Stimulated activated CD4-positive, alpha-beta T cell treated with anti-CD3 and anti-CD28 coated beads, TNF-alpha, amount 100 ng/mL, for 1 hour (primary cell): ENCODE measurements around the gene ST3GAL3.
A peak's percentile ranks its signal among the peaks of the same experiment; 100 is the strongest.

Experiments
- DNase-seq, 3 donors: peaks; one replicate each; pipeline ENCODE4 v3.0.0-alpha.2; 2020; ENCODE audit warnings: low read depth in 3 of 3, low spot score in 1 of 3

The ST3GAL3 gene

DNA sequence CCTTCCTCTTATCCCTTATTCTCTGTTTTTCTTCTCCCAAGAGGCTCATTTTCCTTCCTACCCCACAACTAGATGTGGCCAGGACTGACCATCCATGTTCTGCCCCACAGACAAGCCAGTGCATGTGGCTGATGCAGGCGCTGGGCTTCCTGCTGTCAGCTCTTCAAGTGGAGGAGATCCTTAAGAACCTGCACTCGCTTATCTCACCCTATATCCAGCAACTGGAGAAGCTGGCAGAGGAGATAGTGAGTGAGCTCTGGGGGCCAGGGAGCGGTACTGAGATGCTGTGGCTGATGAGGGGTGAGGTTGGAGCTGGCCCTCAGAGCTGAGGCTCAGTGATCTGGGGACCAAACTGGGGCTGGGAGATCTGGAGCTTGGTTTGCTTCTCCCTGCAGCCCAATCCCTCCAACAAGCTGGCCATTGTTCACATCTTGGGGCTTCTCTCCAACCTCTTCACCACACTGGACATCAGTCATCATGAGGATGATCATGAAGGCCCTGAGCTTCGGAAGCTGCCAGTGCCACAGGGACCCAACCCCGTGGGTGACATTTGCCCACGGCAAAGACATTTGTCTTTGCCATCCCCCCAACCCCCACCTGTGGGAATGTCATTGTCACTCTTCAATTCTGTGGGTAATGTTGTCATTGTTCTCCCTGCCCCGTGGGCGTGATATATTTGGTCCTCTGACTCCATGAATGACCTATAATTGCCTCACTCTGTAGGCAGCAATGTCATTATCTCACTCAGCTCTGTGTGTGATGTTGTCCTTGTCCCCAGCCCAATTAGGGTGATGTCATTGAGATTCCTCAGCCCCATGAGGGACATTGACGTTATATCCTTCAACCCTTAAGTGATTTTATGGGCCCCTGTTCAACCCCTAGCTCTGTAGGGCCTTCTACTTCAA is 251.3 kb downstream of the ST3GAL3 start:
- no peak for DNase-seq

GRCh38 chr1:43960798-43961197 is 253.5 kb downstream of the ST3GAL3 start:
- no peak for DNase-seq

- no peak for DNase-seq
Observed at GRCh38 chr1:43961692-43962091, 254.4 kb downstream of the ST3GAL3 start.

DNA sequence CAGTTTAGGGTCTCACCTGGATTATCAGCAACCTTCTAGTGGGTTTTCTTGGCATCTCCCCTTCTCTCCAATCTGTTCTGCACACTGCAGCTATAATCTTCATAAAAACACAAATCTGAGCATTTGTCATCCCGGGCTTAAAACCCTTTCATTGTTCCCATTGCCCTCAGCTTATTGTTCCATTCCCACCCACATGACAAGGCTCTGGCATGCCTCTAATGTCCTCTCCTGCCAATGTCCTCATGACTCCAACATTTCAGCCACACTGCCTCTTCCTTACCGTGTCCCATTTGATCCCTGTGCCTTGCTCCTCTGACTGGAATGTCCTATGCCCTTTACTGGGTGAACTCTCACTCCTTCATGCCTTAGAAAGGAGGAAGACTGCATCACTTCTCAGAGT is 255.0 kb downstream of the ST3GAL3 start:
- DNase-seq = no peak

- DNase-seq = no peak
Observed at GRCh38 chr1:43963006-43963405, 255.7 kb downstream of the ST3GAL3 start.

GRCh38 chr1:43963890-43964289 is 256.6 kb downstream of the ST3GAL3 start:
- DNase-seq = no peak

- DNase-seq = no peak
Observed at GRCh38 chr1:43965316-43965715, 258.0 kb downstream of the ST3GAL3 start.

DNA sequence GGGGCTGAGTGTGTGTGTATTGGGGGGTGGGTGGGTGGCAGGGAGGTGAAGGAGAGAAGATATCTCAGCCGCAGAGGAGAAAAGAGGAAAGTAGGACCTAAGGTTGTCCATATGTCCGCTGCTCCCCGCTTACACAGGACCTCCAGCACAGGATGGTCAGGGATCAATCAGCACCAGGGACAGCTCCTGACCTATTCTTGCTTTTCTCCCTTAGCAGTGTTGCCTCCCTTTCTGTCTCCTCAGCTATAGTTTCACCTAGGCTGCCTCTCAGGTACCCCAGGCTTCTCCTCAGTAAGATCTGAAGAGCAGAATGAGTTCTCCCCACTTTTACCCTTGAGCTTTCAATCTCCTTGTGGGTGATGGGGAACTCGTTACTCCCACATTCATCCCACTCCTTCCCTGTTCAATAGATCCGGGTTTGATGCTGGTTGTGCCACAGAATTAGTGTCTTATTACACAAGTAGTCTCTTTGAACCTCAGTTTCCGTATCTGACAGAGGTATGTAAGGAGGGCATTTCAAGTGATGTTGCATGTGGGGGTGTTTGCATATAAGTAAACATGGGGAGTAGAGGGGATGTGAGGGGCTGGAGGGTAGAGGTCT is 261.1 kb downstream of the ST3GAL3 start:
- DNase-seq = no peak

DNA sequence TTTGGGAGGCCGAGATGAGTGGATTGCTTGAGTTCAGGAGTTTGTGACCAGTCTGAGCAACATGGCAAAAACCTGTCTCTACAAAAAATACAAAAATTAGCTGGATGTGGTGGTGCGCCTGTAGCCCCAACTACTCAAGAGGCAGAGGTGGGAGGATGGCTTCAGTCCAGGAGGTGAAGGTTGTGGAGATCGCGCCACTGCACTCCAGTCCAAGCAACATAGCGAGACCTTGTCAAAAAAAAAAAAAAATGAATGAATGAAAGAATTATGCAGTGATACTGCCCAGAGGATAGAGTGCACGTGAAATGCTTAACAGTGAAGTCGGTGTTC is 262.0 kb downstream of the ST3GAL3 start:
- DNase-seq = no peak

DNA sequence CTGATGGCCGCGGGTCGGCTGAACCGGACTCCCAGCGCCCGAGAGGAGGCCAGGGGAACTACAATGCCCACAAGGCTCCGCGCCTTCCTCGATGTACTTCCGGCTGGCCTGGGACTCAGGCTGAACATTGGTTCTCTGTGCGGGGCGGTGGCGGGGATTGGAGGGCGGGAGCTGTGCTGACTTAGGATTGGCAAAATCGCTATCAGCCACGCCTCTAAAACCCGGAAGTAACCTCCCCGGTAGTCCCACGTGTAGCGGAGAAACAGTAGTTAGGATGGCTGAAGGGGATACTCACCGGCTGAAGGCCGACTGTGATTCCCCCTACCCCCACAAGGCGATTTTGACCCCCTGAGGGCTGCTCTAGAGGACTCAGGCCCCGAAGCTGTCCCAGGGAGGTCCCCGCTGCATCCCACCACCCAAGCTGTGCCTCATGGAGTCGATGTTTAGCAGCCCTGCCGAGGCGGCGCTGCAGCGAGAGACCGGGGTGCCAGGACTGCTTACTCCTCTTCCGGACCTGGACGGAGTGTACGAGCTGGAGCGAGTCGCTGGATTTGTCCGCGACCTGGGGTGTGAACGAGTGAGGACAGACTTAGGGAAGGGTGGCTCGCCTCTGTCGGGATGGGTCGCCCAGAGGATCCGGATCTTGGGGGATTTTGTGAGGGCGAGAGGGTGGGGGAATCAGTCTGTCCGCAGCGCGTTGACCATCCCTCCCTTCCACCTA is 262.6 kb downstream of the ST3GAL3 start, which contains the start of gene DPH2:
TSS of gene DPH2 (plus strand) at position 265 of the 721 bp plus-strand sequence. CDS start at position 431, 166 bp downstream.
- DNase-seq = peak; percentile 82 to 87 (median 84)

- DNase-seq = no peak
Observed at GRCh38 chr1:43970502-43970901, 263.2 kb downstream of the ST3GAL3 start.

GRCh38 chr1:43970911-43971310 is 263.6 kb downstream of the ST3GAL3 start:
- no peak for DNase-seq

DNA sequence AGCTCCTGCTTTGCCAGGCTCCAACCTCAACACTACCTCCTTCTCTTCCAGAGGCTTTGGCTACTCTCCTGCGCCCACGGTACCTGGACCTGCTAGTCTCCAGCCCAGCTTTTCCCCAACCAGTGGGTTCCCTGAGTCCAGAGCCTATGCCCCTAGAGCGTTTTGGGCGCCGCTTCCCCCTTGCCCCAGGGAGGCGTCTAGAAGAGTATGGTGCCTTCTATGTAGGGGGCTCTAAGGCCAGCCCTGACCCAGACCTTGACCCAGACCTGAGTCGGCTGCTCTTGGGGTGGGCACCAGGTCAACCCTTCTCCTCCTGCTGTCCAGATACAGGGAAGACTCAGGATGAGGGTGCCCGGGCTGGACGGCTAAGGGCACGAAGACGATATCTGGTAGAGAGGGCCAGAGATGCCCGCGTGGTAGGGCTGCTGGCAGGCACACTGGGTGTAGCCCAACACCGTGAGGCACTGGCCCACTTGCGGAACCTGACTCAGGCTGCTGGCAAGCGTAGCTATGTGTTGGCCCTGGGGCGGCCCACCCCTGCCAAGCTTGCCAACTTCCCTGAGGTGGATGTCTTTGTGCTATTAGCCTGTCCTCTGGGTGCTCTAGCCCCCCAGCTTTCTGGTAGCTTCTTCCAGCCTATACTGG is 264.1 kb downstream of the ST3GAL3 start:
- DNase-seq = no peak

DNA sequence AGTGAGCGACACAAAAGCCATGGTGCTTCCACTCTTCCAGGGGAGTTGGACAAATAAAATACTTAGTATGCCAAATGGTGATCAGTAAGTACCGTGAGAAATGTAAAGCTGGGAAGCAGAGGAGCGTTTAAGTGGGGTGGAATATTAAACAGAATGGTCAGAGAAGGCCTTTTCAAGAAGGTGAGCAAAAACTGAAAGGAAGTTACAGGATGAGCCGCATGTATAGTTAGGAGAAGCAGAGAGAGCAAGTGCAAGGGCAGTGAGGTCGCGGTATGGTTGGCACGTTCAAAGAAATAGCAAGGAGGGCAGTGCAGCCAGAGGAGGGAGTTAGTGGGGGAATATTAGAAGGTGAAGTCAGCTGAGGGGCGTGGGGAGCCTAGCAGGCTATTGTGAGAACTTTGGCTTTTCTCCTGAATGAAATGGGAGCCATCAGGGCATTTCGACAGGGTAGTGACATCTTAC is 266.7 kb downstream of the ST3GAL3 start:
- no peak for DNase-seq

DNA sequence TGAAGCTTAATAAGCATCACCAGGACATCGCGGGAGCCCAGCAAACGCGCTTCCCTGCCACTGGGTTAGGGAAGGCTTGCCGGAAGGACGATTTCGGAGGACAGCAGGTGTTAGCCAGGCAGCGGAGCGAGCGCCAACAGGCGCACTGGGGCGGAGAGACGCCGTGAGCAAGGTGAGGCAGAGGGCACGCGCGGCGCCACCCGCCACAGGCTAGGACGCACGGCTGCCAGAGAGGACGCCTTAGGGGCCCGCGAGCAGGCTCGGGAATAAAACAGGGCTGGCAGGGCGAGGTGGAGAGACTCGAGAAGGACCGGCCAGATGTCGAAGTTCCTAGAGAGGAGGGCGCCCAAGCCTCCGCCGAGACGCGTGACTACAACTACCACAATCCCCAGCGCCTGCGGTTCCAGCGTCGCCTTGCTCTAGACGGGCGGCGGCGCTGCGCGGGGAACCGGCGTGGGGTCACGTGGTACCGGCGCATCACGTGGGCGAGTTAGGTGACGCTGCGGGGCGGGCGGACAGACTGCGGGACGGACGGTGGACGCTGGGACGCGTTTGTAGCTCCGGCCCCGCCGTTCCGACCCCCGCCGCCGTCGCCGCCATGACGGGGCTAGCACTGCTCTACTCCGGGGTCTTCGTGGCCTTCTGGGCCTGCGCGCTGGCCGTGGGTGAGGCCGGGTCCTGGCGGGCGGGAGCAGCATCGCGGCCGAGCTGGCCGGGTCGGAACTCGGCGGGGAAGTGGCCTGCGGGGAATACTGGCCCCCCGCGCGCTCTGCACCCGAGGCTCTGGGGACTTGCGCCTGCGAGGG is 267.3 kb downstream of the ST3GAL3 start, which contains the start of gene ATP6V0B:
TSS of gene ATP6V0B (plus strand) at position 518 of the 806 bp plus-strand sequence. CDS start at position 599, 81 bp downstream.
- DNase-seq = peak; percentile 68 to 93 (median 80)

GRCh38 chr1:43975249-43975961 is 268.1 kb downstream of the ST3GAL3 start:
- no peak for DNase-seq

DNA sequence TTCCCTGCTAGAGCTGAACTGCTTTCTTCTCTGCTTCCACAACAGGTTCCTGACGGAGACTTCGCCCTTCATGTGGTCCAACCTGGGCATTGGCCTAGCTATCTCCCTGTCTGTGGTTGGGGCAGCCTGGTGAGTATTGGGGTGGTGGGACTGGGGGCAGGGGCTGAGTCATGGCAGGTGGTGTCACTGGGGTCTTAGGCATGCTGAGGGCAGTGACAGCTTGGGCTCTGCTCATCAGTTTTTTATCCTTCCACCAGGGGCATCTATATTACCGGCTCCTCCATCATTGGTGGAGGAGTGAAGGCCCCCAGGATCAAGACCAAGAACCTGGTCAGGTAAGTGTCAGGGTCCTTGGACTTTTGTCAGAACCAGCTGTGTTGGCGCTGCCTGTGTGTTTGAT is 268.7 kb downstream of the ST3GAL3 start:
- no peak for DNase-seq

- DNase-seq = no peak
Observed at GRCh38 chr1:43976890-43977289, 269.6 kb downstream of the ST3GAL3 start.

- no peak for DNase-seq
Observed at GRCh38 chr1:43977376-43978263, 270.3 kb downstream of the ST3GAL3 start.
